Activated naive CD8-positive, alpha-beta T cell treated with anti-CD3 and anti-CD28 coated beads, Interleukin-2, amount 10 ng/mL, durations not matched to agents 7 days and 5 days (primary cell): Measurements from ENCODE around the gene TMEM266. TPM values are rescaled to one million over a fixed set of nuclear protein-coding genes. Genes with fewer than 3 reads are reported as not detected.

Experiments used
- ATAC-seq: fragments of 150-1000 bp; cut with Tn5 transposase; one replicate; pipeline ENCODE4 v1.10.0; 2021; ENCODE audit warnings: low read depth, moderate library complexity
- POLR2A ChIA-PET: fragments of 350-600 bp; sonication (Branson Sonifier 250); formaldehyde crosslinking; loops from one replicate; lab custom pipeline; 2021; ENCODE audit warnings: antibody characterized with exemption; lab: Charles Lee
- DNase-seq: peaks from one replicate; pipeline ENCODE4 v3.0.0; 2021
- H3K27ac Mint-ChIP-seq: one replicate; pipeline ENCODE4 v1.8.0; 2022; ENCODE audit warnings: mild to moderate bottlenecking, mixed read lengths
- H3K27me3 Mint-ChIP-seq: one replicate; pipeline ENCODE4 v1.8.0; 2022; ENCODE audit warnings: mild to moderate bottlenecking, moderate library complexity, mixed read lengths
- H3K36me3 Mint-ChIP-seq: one replicate; pipeline ENCODE4 v1.8.0; 2021; ENCODE audit warnings: mild to moderate bottlenecking, mixed read lengths
- H3K4me1 Mint-ChIP-seq: one replicate; pipeline ENCODE4 v1.8.0; 2021; ENCODE audit warnings: mixed read lengths
- H3K4me3 Mint-ChIP-seq: one replicate; pipeline ENCODE4 v1.8.0; 2022; ENCODE audit warnings: mild to moderate bottlenecking, moderate library complexity, mixed read lengths
- H3K9me3 Mint-ChIP-seq: one replicate; pipeline ENCODE4 v1.8.0; 2021; ENCODE audit warnings: mixed read lengths
- total RNA-seq, 2 experiments: library from RNA; stranded (reverse); gene quantifications; one replicate each; pipeline ENCODE4 v1.2.3, GENCODE V29; 2021

Gene TMEM266
- total RNA-seq, 2 experiments from 2014 or later = not detected

DNA sequence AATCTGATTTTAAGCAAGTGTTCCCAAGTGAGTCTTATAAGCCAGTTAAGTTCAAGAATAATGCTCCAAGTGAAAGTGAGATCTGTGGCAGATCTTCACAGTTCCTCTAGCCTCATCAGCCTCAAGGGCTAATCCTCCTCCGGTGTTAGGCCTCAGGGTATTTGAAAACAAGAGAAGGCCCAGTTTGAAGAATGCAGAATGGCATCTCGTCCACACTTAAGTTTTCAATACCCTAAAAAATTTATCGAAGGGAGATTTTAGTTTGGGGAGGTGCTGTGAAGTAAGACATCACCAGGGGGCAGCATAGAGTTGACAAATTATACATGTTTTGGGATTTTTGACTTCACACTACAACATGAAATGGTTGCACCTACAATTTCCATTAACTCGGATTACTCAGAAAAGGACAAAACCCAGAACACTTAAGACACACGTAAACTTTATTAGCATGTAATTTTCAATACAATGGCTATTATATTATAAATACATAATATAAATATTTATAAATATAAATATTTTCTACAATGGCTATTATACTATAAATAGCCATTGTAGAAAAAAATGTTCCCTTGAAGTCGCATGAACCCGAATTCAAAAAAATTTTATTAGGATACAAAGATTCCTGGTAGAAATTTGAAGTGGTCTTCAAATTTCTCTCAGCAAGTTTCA lies 2.3 kb upstream of the TMEM266 start:
- POLR2A ChIA-PET = interaction anchor here (1.0 to 1.2 kb wide), 2 partner anchors 82 kb away, joined by 3 to 6 read pairs; no protein-coding TSS in a partner anchor
- Mint-ChIP-seq H3K27me3 (peaks cover 66% of the 10 kb centered on the region), H3K27ac (no peak overlapping the region), H3K36me3 (no peaks in the 10 kb centered on the region), H3K4me1 (peaks cover 16% of the 10 kb centered on the region), H3K4me3 (peak overlapping the region; percentile 27), H3K9me3 (no peaks in the 10 kb centered on the region)
- peak; percentile 16 for ATAC-seq
- no peak for DNase-seq

GRCh38 chr15:76058714-76059319 lies 968 bp upstream of the TMEM266 start:
- H3K9me3 Mint-ChIP-seq = no peaks in the 10 kb centered on the region
- H3K27me3 Mint-ChIP-seq = peaks cover 72% of the 10 kb centered on the region
- no peak overlapping the region for H3K27ac Mint-ChIP-seq
- POLR2A ChIA-PET = interaction anchor here (1.0 to 2.6 kb wide), 2 partner anchors 80 to 81 kb away, joined by 3 to 7 read pairs; no protein-coding TSS in a partner anchor
- no peaks in the 10 kb centered on the region for H3K36me3 Mint-ChIP-seq
- peak overlapping the region; percentile 71 for H3K4me3 Mint-ChIP-seq
- H3K4me1 Mint-ChIP-seq = peaks cover 16% of the 10 kb centered on the region
- ATAC-seq (peak; percentile 57), DNase-seq (peak; percentile 38)

DNA sequence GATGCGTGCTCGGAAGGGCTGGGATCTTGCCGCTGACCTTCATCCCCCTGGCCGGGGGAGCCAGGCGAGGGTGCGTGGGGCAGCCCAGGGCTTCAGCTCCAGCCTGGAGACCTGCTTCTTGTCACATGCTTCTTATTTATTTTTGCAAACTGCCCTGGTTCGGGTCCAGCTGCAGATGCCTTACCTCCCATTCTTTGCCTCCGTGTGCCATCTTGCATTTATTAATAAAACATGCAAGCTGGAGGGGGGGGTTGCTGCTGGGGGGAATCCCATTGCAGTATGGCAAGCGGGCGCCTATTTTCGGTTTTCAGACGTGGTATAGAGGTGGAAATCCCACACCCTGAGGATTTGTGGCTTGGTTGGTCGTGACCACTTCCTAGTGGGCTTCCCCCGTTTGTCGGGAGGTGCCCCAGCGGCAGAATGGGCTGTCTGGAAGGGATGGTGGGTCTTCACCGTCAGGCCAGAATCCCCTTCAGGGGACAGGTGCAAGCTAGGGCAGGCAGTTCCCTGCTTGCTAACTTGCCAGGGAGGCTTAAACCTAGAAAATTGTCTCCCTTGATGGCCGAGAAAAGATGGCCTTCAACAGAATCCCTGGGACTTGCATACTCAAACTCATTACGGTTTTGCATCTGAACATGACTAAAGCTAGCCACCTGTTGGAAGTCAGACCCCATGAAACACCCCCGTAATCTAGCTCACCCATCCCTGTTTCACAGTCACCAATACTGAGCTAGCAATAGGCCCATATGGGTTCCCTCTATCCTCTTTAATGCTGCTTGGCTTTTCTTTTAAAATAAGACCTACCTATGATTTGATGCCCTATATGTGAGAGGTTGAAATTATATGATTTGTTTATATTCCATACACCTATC lies 569 bp downstream of the TMEM266 start:
- ATAC-seq (no peak), DNase-seq (peak; percentile 51)
- H3K4me3 Mint-ChIP-seq = peak overlapping the region; percentile 69
- no peaks in the 10 kb centered on the region for H3K9me3 Mint-ChIP-seq
- H3K36me3 Mint-ChIP-seq = no peaks in the 10 kb centered on the region
- H3K27me3 Mint-ChIP-seq = peaks cover 83% of the 10 kb centered on the region
- H3K27ac Mint-ChIP-seq = no peak overlapping the region
- H3K4me1 Mint-ChIP-seq = peaks cover 23% of the 10 kb centered on the region
- POLR2A ChIA-PET = interaction anchor here (0.7 to 2.6 kb wide), 2 partner anchors 67 to 79 kb away, joined by 5 to 7 read pairs; no protein-coding TSS in a partner anchor

DNA sequence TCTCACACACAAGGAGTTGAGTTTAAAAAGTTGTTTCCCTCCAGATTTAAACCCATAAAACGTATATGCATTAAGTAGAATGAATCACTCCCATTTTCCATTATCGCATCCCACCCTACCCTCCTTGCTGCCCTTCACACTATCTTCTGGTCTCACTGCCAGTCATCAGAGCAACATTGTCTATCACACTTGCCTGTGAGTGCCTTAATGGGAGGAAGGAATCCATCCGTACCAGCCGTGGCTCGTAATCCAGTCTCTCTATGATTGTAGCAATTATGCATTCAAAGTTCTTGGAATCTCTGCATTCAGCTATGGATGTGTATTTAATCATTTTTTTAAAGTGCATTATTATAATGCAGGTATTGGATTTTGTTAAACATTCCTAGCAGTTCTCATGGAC lies 1.9 kb downstream of the TMEM266 start:
- ATAC-seq = no peak
- Mint-ChIP-seq H3K27me3 (peaks cover 80% of the 10 kb centered on the region), H3K27ac (no peak overlapping the region), H3K4me3 (no peak overlapping the region), H3K4me1 (peaks cover 29% of the 10 kb centered on the region), H3K9me3 (no peaks in the 10 kb centered on the region), H3K36me3 (no peaks in the 10 kb centered on the region)
- POLR2A ChIA-PET = interaction anchor here (2.6 kb wide), 1 partner anchor 78 kb away, joined by 7 read pairs; no protein-coding TSS in a partner anchor
- DNase-seq = no peak

GRCh38 chr15:76062286-76062685 lies 2.5 kb downstream of the TMEM266 start:
- peaks cover 25% of the 10 kb centered on the region for H3K4me1 Mint-ChIP-seq
- no peaks in the 10 kb centered on the region for H3K36me3 Mint-ChIP-seq
- DNase-seq = no peak
- POLR2A ChIA-PET = no interaction called here
- peaks cover 76% of the 10 kb centered on the region for H3K27me3 Mint-ChIP-seq
- H3K4me3 Mint-ChIP-seq = no peak overlapping the region
- no peak overlapping the region for H3K27ac Mint-ChIP-seq
- H3K9me3 Mint-ChIP-seq = no peaks in the 10 kb centered on the region
- no peak for ATAC-seq

DNA sequence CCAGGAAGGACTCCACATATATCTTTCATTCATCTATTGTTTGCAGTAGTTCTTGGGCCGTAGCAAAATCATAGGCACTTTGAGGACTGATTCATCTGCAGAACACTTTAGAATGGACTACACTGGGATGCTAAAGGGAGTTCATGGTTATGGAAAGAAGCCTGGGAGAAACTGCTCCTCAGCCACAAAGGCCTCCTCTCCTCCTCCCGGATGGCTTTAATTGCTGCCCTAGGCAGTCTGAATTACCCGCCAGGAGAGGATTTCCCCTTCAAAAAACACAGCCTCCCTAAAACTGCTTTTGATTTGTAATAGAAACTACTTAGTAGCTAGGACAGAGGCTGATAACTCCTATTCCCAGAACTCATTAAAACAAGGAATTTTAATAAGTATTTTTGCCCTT lies 4.6 kb downstream of the TMEM266 start:
- H3K36me3 Mint-ChIP-seq = no peaks in the 10 kb centered on the region

GRCh38 chr15:76065245-76065644 lies 5.5 kb downstream of the TMEM266 start:
- no peaks in the 10 kb centered on the region for H3K36me3 Mint-ChIP-seq
- H3K9me3 Mint-ChIP-seq = no peaks in the 10 kb centered on the region
- peaks cover 15% of the 10 kb centered on the region for H3K4me1 Mint-ChIP-seq
- DNase-seq (peak; percentile 29), ATAC-seq (peak; percentile 99)
- H3K27ac Mint-ChIP-seq = no peak overlapping the region
- peaks cover 63% of the 10 kb centered on the region for H3K27me3 Mint-ChIP-seq
- POLR2A ChIA-PET = interaction anchor here (0.6 kb wide), 1 partner anchor 10 kb away, joined by 4 read pairs; no protein-coding TSS in a partner anchor
- H3K4me3 Mint-ChIP-seq = peak overlapping the region; percentile 31

More for the DNA sequence above, 4.6 kb downstream of the TMEM266 start:
- no peak for ATAC-seq
- Mint-ChIP-seq H3K27ac (no peak overlapping the region), H3K9me3 (no peaks in the 10 kb centered on the region), H3K4me3 (no peak overlapping the region), H3K4me1 (peaks cover 15% of the 10 kb centered on the region), H3K27me3 (peaks cover 61% of the 10 kb centered on the region)
- POLR2A ChIA-PET = no interaction called here
- no peak for DNase-seq

- Mint-ChIP-seq H3K36me3 (no peaks in the 10 kb centered on the region), H3K4me3 (no peak overlapping the region), H3K27ac (no peak overlapping the region), H3K9me3 (no peaks in the 10 kb centered on the region), H3K27me3 (peaks cover 58% of the 10 kb centered on the region), H3K4me1 (peaks cover 14% of the 10 kb centered on the region)
- POLR2A ChIA-PET = interaction anchor here (0.6 kb wide), 1 partner anchor 9 kb away, joined by 4 read pairs; no protein-coding TSS in a partner anchor
- no peak for DNase-seq
- ATAC-seq = no peak
Measured at GRCh38 chr15:76065793-76066192, 6.0 kb downstream of the TMEM266 start.

DNA sequence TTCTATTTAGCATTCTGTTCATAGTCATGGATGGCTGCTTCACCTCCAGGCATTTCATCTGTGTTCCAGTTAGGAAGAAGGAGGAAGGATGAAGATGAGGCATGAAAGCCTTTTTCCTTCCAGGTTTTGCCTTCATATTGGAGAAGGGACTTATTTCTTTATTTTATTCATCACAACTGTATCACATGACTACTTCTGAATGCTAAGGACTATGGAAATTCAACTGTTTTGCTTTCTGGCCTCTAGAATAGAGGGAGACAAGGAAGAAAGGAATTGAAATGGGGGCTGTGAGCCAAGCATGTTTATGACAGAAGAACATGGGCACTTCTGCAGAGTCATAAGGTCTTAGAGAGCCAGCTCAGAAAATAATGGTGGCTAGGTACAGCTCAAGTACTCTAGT lies 10.4 kb downstream of the TMEM266 start:
- ATAC-seq = no peak
- H3K4me3 Mint-ChIP-seq = no peak overlapping the region
- no peaks in the 10 kb centered on the region for H3K9me3 Mint-ChIP-seq
- POLR2A ChIA-PET = no interaction called here
- no peak overlapping the region for H3K27ac Mint-ChIP-seq
- peaks cover 21% of the 10 kb centered on the region for H3K27me3 Mint-ChIP-seq
- H3K4me1 Mint-ChIP-seq = peaks cover 8% of the 10 kb centered on the region
- no peaks in the 10 kb centered on the region for H3K36me3 Mint-ChIP-seq
- DNase-seq = no peak

GRCh38 chr15:76070921-76071635 lies 11.3 kb downstream of the TMEM266 start:
- ATAC-seq (no peak), DNase-seq (no peak)
- Mint-ChIP-seq H3K9me3 (no peaks in the 10 kb centered on the region), H3K4me1 (peaks cover under 1% of the 10 kb centered on the region), H3K27ac (no peak overlapping the region), H3K27me3 (peaks cover 18% of the 10 kb centered on the region), H3K36me3 (no peaks in the 10 kb centered on the region), H3K4me3 (no peak overlapping the region)
- POLR2A ChIA-PET = no interaction called here

- Mint-ChIP-seq H3K4me1 (no peaks in the 10 kb centered on the region), H3K9me3 (no peaks in the 10 kb centered on the region), H3K36me3 (no peaks in the 10 kb centered on the region), H3K27ac (no peak overlapping the region), H3K27me3 (peaks cover 14% of the 10 kb centered on the region), H3K4me3 (no peak overlapping the region)
- POLR2A ChIA-PET = no interaction called here
- no peak for DNase-seq
- ATAC-seq = no peak
Measured at GRCh38 chr15:76071806-76072205, 12.0 kb downstream of the TMEM266 start.

DNA sequence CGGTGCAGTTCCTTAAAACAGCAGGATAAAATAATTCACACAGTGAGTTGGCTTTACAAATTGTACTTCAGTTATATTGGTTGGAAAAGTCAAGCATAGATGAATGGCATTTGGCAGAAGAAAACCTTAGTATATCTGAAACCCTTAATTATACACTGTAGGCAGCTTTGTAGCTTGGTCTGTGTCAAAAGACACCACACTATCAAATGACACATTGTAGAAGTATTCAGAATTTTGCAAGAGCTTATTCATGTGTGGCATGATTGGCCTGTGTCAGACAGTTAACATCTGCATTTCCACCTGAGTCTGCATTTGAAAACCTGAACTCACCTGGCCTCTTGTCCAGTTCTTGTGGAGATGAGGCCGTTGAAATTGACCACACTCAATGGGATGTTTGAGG lies 13.8 kb downstream of the TMEM266 start:
- peaks cover 6% of the 10 kb centered on the region for H3K4me1 Mint-ChIP-seq
- H3K36me3 Mint-ChIP-seq = no peaks in the 10 kb centered on the region
- no peak overlapping the region for H3K27ac Mint-ChIP-seq
- H3K4me3 Mint-ChIP-seq = no peak overlapping the region
- H3K27me3 Mint-ChIP-seq = peaks cover 14% of the 10 kb centered on the region
- no peak for ATAC-seq
- POLR2A ChIA-PET = no interaction called here
- H3K9me3 Mint-ChIP-seq = no peaks in the 10 kb centered on the region
- DNase-seq = no peak
